ENCODE measurements around the gene NSD2. TPM values are rescaled to one million over a fixed set of nuclear protein-coding genes. Genes with fewer than 3 reads are reported as not detected.

Gene NSD2
- polyA plus RNA-seq, 4 donors, result 8.4 to 46.4 (median 22.5) TPM

GRCh38 chr4:1856071-1856942 lies 14.9 kb upstream of the NSD2 start, which contains the start of gene LETM1:
LETM1 (minus strand) TSS chr4:1856156; CDS start chr4:1855950, 206 bp downstream.
- no peaks in the 10 kb centered on the region for H3K27me3 ChIP-seq (ENCODE audit: control insufficient read depth in 3 of 3, insufficient read depth in 3 of 3, low read length in 3 of 3)
- DNase-seq (peak; percentile 96 to 98), FAIRE-seq (no peak)
- no peaks in the 10 kb centered on the region for H3K9me3 ChIP-seq (ENCODE audit: control insufficient read depth in 2 of 2, insufficient read depth in 1 of 2, low read depth in 1 of 2, low read length in 1 of 2)
- peaks cover 0 to 13% (median 0%) of the 10 kb centered on the region in 3 donors for H3K36me3 ChIP-seq (ENCODE audit: control insufficient read depth in 3 of 3, insufficient read depth in 2 of 3, low read depth in 1 of 3, low read length in 3 of 3)
- H3K27ac ChIP-seq (ENCODE audit: low read depth in 1 of 3, low read length in 2 of 3), result peak within 1 kb of the TSS; percentile 80 to 83 (median 82)
- WGBS, 3 donors, result 0% methylated on average over 72 to 107 of the region's 107 CpGs
- H3K4me3 ChIP-seq (ENCODE audit: low read depth in 1 of 3, low read length in 3 of 3), result peak within 1 kb of the TSS; percentile 81 to 93 (median 91)
- peaks cover 2 to 34% (median 11%) of the 10 kb centered on the region in 3 donors for H3K4me1 ChIP-seq (ENCODE audit: control insufficient read depth in 3 of 3, insufficient read depth in 2 of 3, low read depth in 1 of 3, low read length in 2 of 3)

GRCh38 chr4:1856943-1857699 lies 14.1 kb upstream of the NSD2 start:
- peak in 1 of 2 donors; percentile 22 for DNase-seq
- Histone ChIP-seq H3K9me3 (ENCODE audit: control insufficient read depth in 2 of 2, insufficient read depth in 1 of 2, low read depth in 1 of 2, low read length in 1 of 2) (no peaks in the 10 kb centered on the region), H3K4me1 (ENCODE audit: control insufficient read depth in 3 of 3, insufficient read depth in 2 of 3, low read depth in 1 of 3, low read length in 2 of 3) (peaks cover 2 to 37% (median 5%) of the 10 kb centered on the region in 3 donors), H3K36me3 (ENCODE audit: control insufficient read depth in 3 of 3, insufficient read depth in 2 of 3, low read depth in 1 of 3, low read length in 3 of 3) (peaks cover 0 to 8% (median 0%) of the 10 kb centered on the region in 3 donors), H3K27ac (ENCODE audit: low read depth in 1 of 3, low read length in 2 of 3) (peak overlapping the region in 2 of 3 donors; percentile 80 to 82), H3K27me3 (ENCODE audit: control insufficient read depth in 3 of 3, insufficient read depth in 3 of 3, low read length in 3 of 3) (no peaks in the 10 kb centered on the region), H3K4me3 (ENCODE audit: low read depth in 1 of 3, low read length in 3 of 3) (peak overlapping the region; percentile 76 to 93 (median 91))
- WGBS, 3 donors, result 25 to 28% (median 26%) methylated on average over 21 to 32 of the region's 32 CpGs
- FAIRE-seq, result no peak

- Histone ChIP-seq H3K27me3 (ENCODE audit: control insufficient read depth in 3 of 3, insufficient read depth in 3 of 3, low read length in 3 of 3) (no peaks in the 10 kb centered on the region), H3K36me3 (ENCODE audit: control insufficient read depth in 3 of 3, insufficient read depth in 2 of 3, low read depth in 1 of 3, low read length in 3 of 3) (no peaks in the 10 kb centered on the region), H3K4me3 (ENCODE audit: low read depth in 1 of 3, low read length in 3 of 3) (no peak overlapping the region), H3K9me3 (ENCODE audit: control insufficient read depth in 2 of 2, insufficient read depth in 1 of 2, low read depth in 1 of 2, low read length in 1 of 2) (no peaks in the 10 kb centered on the region), H3K27ac (ENCODE audit: low read depth in 1 of 3, low read length in 2 of 3) (peak overlapping the region in 1 of 3 donors; percentile 30), H3K4me1 (ENCODE audit: control insufficient read depth in 3 of 3, insufficient read depth in 2 of 3, low read depth in 1 of 3, low read length in 2 of 3) (peaks cover 2 to 44% (median 8%) of the 10 kb centered on the region in 3 donors)
- FAIRE-seq (no peak), DNase-seq (peak in 1 of 2 donors; percentile 25)
- 69 to 84% (median 81%) methylated on average over 5 of the region's 5 CpGs for WGBS, 3 donors
Observed at GRCh38 chr4:1857931-1858330, 13.3 kb upstream of the NSD2 start.

GRCh38 chr4:1859389-1859753 lies 11.8 kb upstream of the NSD2 start:
- Histone ChIP-seq H3K4me3 (ENCODE audit: low read depth in 1 of 3, low read length in 3 of 3) (no peak overlapping the region), H3K27me3 (ENCODE audit: control insufficient read depth in 3 of 3, insufficient read depth in 3 of 3, low read length in 3 of 3) (no peaks in the 10 kb centered on the region), H3K27ac (ENCODE audit: low read depth in 1 of 3, low read length in 2 of 3) (peak overlapping the region in 1 of 3 donors; percentile 42), H3K36me3 (ENCODE audit: control insufficient read depth in 3 of 3, insufficient read depth in 2 of 3, low read depth in 1 of 3, low read length in 3 of 3) (no peaks in the 10 kb centered on the region), H3K4me1 (ENCODE audit: control insufficient read depth in 3 of 3, insufficient read depth in 2 of 3, low read depth in 1 of 3, low read length in 2 of 3) (peaks cover 2 to 58% (median 14%) of the 10 kb centered on the region in 3 donors), H3K9me3 (ENCODE audit: control insufficient read depth in 2 of 2, insufficient read depth in 1 of 2, low read depth in 1 of 2, low read length in 1 of 2) (no peaks in the 10 kb centered on the region)
- WGBS, 3 donors, result 87 to 100% (median 92%) methylated on average over 1 of the region's 1 CpG
- FAIRE-seq (no peak), DNase-seq (no peak)

GRCh38 chr4:1862055-1862911 lies 8.9 kb upstream of the NSD2 start:
- peak in 1 of 2 donors; percentile 30 for DNase-seq
- no peak for FAIRE-seq
- Histone ChIP-seq H3K27ac (ENCODE audit: low read depth in 1 of 3, low read length in 2 of 3) (no peak overlapping the region), H3K4me3 (ENCODE audit: low read depth in 1 of 3, low read length in 3 of 3) (peak overlapping the region in 1 of 3 donors; percentile 24), H3K4me1 (ENCODE audit: control insufficient read depth in 3 of 3, insufficient read depth in 2 of 3, low read depth in 1 of 3, low read length in 2 of 3) (peaks cover 0 to 71% (median 12%) of the 10 kb centered on the region in 3 donors), H3K9me3 (ENCODE audit: control insufficient read depth in 2 of 2, insufficient read depth in 1 of 2, low read depth in 1 of 2, low read length in 1 of 2) (no peaks in the 10 kb centered on the region), H3K36me3 (ENCODE audit: control insufficient read depth in 3 of 3, insufficient read depth in 2 of 3, low read depth in 1 of 3, low read length in 3 of 3) (no peaks in the 10 kb centered on the region), H3K27me3 (ENCODE audit: control insufficient read depth in 3 of 3, insufficient read depth in 3 of 3, low read length in 3 of 3) (no peaks in the 10 kb centered on the region)
- 24 to 31% (median 29%) methylated on average over 39 to 45 of the region's 45 CpGs for WGBS, 3 donors

GRCh38 chr4:1862961-1863296 lies 8.3 kb upstream of the NSD2 start:
- Histone ChIP-seq H3K27ac (ENCODE audit: low read depth in 1 of 3, low read length in 2 of 3) (no peak overlapping the region), H3K9me3 (ENCODE audit: control insufficient read depth in 2 of 2, insufficient read depth in 1 of 2, low read depth in 1 of 2, low read length in 1 of 2) (no peaks in the 10 kb centered on the region), H3K36me3 (ENCODE audit: control insufficient read depth in 3 of 3, insufficient read depth in 2 of 3, low read depth in 1 of 3, low read length in 3 of 3) (no peaks in the 10 kb centered on the region), H3K4me1 (ENCODE audit: control insufficient read depth in 3 of 3, insufficient read depth in 2 of 3, low read depth in 1 of 3, low read length in 2 of 3) (peaks cover 0 to 70% (median 12%) of the 10 kb centered on the region in 3 donors), H3K4me3 (ENCODE audit: low read depth in 1 of 3, low read length in 3 of 3) (no peak overlapping the region), H3K27me3 (ENCODE audit: control insufficient read depth in 3 of 3, insufficient read depth in 3 of 3, low read length in 3 of 3) (no peaks in the 10 kb centered on the region)
- FAIRE-seq (no peak), DNase-seq (no peak)
- 58 to 64% (median 60%) methylated on average over 14 of the region's 14 CpGs for WGBS, 3 donors

GRCh38 chr4:1863297-1864033 lies 7.7 kb upstream of the NSD2 start:
- DNase-seq (peak in 1 of 2 donors; percentile 46), FAIRE-seq (no peak)
- H3K36me3 ChIP-seq (ENCODE audit: control insufficient read depth in 3 of 3, insufficient read depth in 2 of 3, low read depth in 1 of 3, low read length in 3 of 3), result no peaks in the 10 kb centered on the region
- no peaks in the 10 kb centered on the region for H3K9me3 ChIP-seq (ENCODE audit: control insufficient read depth in 2 of 2, insufficient read depth in 1 of 2, low read depth in 1 of 2, low read length in 1 of 2)
- WGBS, 3 donors, result 53 to 81% (median 66%) methylated on average over 11 of the region's 11 CpGs
- peaks cover 0 to 69% (median 12%) of the 10 kb centered on the region in 3 donors for H3K4me1 ChIP-seq (ENCODE audit: control insufficient read depth in 3 of 3, insufficient read depth in 2 of 3, low read depth in 1 of 3, low read length in 2 of 3)
- no peaks in the 10 kb centered on the region for H3K27me3 ChIP-seq (ENCODE audit: control insufficient read depth in 3 of 3, insufficient read depth in 3 of 3, low read length in 3 of 3)
- H3K27ac ChIP-seq (ENCODE audit: low read depth in 1 of 3, low read length in 2 of 3), result peak overlapping the region in 1 of 3 donors; percentile 79
- no peak overlapping the region for H3K4me3 ChIP-seq (ENCODE audit: low read depth in 1 of 3, low read length in 3 of 3)
